ENCODE data around the gene NPFFR1.

Gene NPFFR1

GRCh38 chr10:70319183-70319582, 35.4 kb upstream of the NPFFR1 start:
- TF ChIP-seq REST (IDR thresholded peaks at IDR 0.05; ENCODE audit: insufficient replicate concordance, low read depth), result no peak
- no peak for TF ChIP-seq SPI1 (IDR thresholded peaks at IDR 0.05; ENCODE audit: borderline replicate concordance, low read depth)
- TF ChIP-seq GABPA (IDR thresholded peaks at IDR 0.05; ENCODE audit: low read depth), result no peak
- TF ChIP-seq, protein P1, sequence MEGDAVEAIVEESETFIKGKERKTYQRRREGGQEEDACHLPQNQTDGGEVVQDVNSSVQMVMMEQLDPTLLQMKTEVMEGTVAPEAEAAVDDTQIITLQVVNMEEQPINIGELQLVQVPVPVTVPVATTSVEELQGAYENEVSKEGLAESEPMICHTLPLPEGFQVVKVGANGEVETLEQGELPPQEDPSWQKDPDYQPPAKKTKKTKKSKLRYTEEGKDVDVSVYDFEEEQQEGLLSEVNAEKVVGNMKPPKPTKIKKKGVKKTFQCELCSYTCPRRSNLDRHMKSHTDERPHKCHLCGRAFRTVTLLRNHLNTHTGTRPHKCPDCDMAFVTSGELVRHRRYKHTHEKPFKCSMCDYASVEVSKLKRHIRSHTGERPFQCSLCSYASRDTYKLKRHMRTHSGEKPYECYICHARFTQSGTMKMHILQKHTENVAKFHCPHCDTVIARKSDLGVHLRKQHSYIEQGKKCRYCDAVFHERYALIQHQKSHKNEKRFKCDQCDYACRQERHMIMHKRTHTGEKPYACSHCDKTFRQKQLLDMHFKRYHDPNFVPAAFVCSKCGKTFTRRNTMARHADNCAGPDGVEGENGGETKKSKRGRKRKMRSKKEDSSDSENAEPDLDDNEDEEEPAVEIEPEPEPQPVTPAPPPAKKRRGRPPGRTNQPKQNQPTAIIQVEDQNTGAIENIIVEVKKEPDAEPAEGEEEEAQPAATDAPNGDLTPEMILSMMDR (IDR thresholded peaks at IDR 0.05; ENCODE audit: insufficient read depth, low read length), result no peak
- TF ChIP-seq POLR2AphosphoS5 (IDR thresholded peaks at IDR 0.05; ENCODE audit: low read depth), result no peak
- Histone ChIP-seq H3K4me3 (replicated peaks; ENCODE audit: insufficient read depth, low read length) (no peak overlapping the region), H3K27ac (replicated peaks) (no peak overlapping the region), H3K27me3 (ENCODE audit: insufficient read depth, poor library complexity, severe bottlenecking) (no peaks in the 10 kb centered on the region)
- no peak for DNase-seq (ENCODE audit: low read depth in 1 of 2, low spot score in 1 of 2)

GRCh38 chr10:70317943-70318318, 34.1 kb upstream of the NPFFR1 start:
- TF ChIP-seq GABPA (IDR thresholded peaks at IDR 0.05; ENCODE audit: low read depth), result no peak
- TF ChIP-seq POLR2AphosphoS5 (IDR thresholded peaks at IDR 0.05; ENCODE audit: low read depth), result no peak
- TF ChIP-seq SPI1 (IDR thresholded peaks at IDR 0.05; ENCODE audit: borderline replicate concordance, low read depth), result no peak
- no peak for TF ChIP-seq REST (IDR thresholded peaks at IDR 0.05; ENCODE audit: insufficient replicate concordance, low read depth)
- TF ChIP-seq, protein P1 (IDR thresholded peaks at IDR 0.05; ENCODE audit: insufficient read depth, low read length), result no peak
- no peak overlapping the region for H3K27ac ChIP-seq (replicated peaks)

GRCh38 chr10:70317272-70317942, 33.6 kb upstream of the NPFFR1 start:
- Histone ChIP-seq H3K27ac (replicated peaks) (no peak overlapping the region), H3K27me3 (ENCODE audit: insufficient read depth, poor library complexity, severe bottlenecking) (no peaks in the 10 kb centered on the region), H3K4me3 (replicated peaks; ENCODE audit: insufficient read depth, low read length) (no peak overlapping the region)
- TF ChIP-seq REST (IDR thresholded peaks at IDR 0.05; ENCODE audit: insufficient replicate concordance, low read depth) (no peak), SPI1 (IDR thresholded peaks at IDR 0.05; ENCODE audit: borderline replicate concordance, low read depth) (no peak), GABPA (IDR thresholded peaks at IDR 0.05; ENCODE audit: low read depth) (no peak), POLR2AphosphoS5 (IDR thresholded peaks at IDR 0.05; ENCODE audit: low read depth) (no peak)
- TF ChIP-seq, protein P1 (IDR thresholded peaks at IDR 0.05; ENCODE audit: insufficient read depth, low read length), result no peak
- DNase-seq (ENCODE audit: low read depth in 1 of 2, low spot score in 1 of 2), result no peak

More at GRCh38 chr10:70317943-70318318, 34.1 kb upstream of the NPFFR1 start:
- no peak for DNase-seq (ENCODE audit: low read depth in 1 of 2, low spot score in 1 of 2)
- Histone ChIP-seq H3K27me3 (ENCODE audit: insufficient read depth, poor library complexity, severe bottlenecking) (no peaks in the 10 kb centered on the region), H3K4me3 (replicated peaks; ENCODE audit: insufficient read depth, low read length) (no peak overlapping the region)
